Stimulated activated CD4-positive, alpha-beta T cell treated with anti-CD3 and anti-CD28 coated beads, Interleukin-2, amount 100 ng/mL, for 48 hours (primary cell): ENCODE results near the gene XPO5.
"Not testable (repeated sequence)": the region's sequence is repeated elsewhere in the genome, so short reads cannot be mapped to it uniquely, and the experiment has no call there.

ENCODE experiments used
- DNase-seq, 2 donors: peaks; one replicate each; pipeline ENCODE4 v3.0.0-alpha.2; 2020

Gene XPO5

GRCh38 chr6:43582911-43583310 is 7.1 kb upstream of the XPO5 start:
- DNase-seq: no peak

GRCh38 chr6:43579171-43579570 is 3.3 kb upstream of the XPO5 start:
- DNase-seq: no peak

- DNase-seq: no peak
These were observed 2.9 kb upstream of the XPO5 start for GRCh38 chr6:43578748-43579147.

GRCh38 chr6:43575105-43575771 is 600 bp downstream of the XPO5 start:
- peak in 1 of 2 donors; percentile 35 for DNase-seq

- no peak for DNase-seq
These were observed 3.8 kb downstream of the XPO5 start for GRCh38 chr6:43572015-43572414.

- DNase-seq: no peak
These were observed 4.9 kb downstream of the XPO5 start for GRCh38 chr6:43570876-43571441.

GRCh38 chr6:43559328-43559727 is 16.5 kb downstream of the XPO5 start:
- DNase-seq: no peak

- not testable (repeated sequence) for DNase-seq
These were observed 18.2 kb downstream of the XPO5 start for GRCh38 chr6:43557620-43558019.

- no peak for DNase-seq
These were observed 28.6 kb downstream of the XPO5 start for GRCh38 chr6:43547222-43547621.

GRCh38 chr6:43544461-43544860 is 31.4 kb downstream of the XPO5 start:
- DNase-seq: no peak

- DNase-seq: no peak
These were observed 33.9 kb downstream of the XPO5 start for GRCh38 chr6:43541774-43542471.

- DNase-seq: no peak
These were observed 35.3 kb downstream of the XPO5 start for GRCh38 chr6:43540507-43540906.

GRCh38 chr6:43539409-43539808 is 36.4 kb downstream of the XPO5 start:
- not testable (repeated sequence) for DNase-seq

- not testable (repeated sequence) for DNase-seq
These were observed 36.9 kb downstream of the XPO5 start for GRCh38 chr6:43538986-43539385.

GRCh38 chr6:43532201-43532600 is 43.6 kb downstream of the XPO5 start:
- no peak for DNase-seq

- no peak for DNase-seq
These were observed 51.3 kb downstream of the XPO5 start for GRCh38 chr6:43524483-43524961.

GRCh38 chr6:43523284-43523683 is 52.6 kb downstream of the XPO5 start:
- DNase-seq: no peak

- DNase-seq: no peak
These were observed 53.1 kb downstream of the XPO5 start for GRCh38 chr6:43522547-43523261.

- DNase-seq: no peak
These were observed 54.0 kb downstream of the XPO5 start for GRCh38 chr6:43521836-43522235.

- no peak for DNase-seq
These were observed 55.7 kb downstream of the XPO5 start for GRCh38 chr6:43520097-43520496.

GRCh38 chr6:43517505-43518357 is 58.1 kb downstream of the XPO5 start:
- no peak for DNase-seq

GRCh38 chr6:43516697-43517504 is 58.9 kb downstream of the XPO5 start, which contains the start of the genes POLR1C and YIPF3:
Gene POLR1C, plus strand, starts transcription at chr6:43517089. Its CDS starts 21 bp downstream, at chr6:43517110.
Gene YIPF3, minus strand, starts transcription at chr6:43516926. Its CDS starts 119 bp downstream, at chr6:43516807.
- DNase-seq: peak; percentile 92 to 97
